Myocyte (in vitro differentiated cells): ENCODE results near the gene DNAH14. TPM values are rescaled to one million over a fixed set of nuclear protein-coding genes. Genes with fewer than 3 reads are reported as not detected.

Experiments
- DNase-seq: peaks from one replicate; pipeline ENCODE4 v3.0.0-alpha.2; 2012; ENCODE audit warnings: low read depth
- total RNA-seq: library from RNA; depleted of rRNA; stranded (reverse); fragments of >200 nt; gene quantifications from 2 replicates; pipeline ENCODE4 v1.2.3, GENCODE V29; 2014

DNAH14 gene
- total RNA-seq, 1 donor from 2014 or later, result 10.1 TPM

DNA sequence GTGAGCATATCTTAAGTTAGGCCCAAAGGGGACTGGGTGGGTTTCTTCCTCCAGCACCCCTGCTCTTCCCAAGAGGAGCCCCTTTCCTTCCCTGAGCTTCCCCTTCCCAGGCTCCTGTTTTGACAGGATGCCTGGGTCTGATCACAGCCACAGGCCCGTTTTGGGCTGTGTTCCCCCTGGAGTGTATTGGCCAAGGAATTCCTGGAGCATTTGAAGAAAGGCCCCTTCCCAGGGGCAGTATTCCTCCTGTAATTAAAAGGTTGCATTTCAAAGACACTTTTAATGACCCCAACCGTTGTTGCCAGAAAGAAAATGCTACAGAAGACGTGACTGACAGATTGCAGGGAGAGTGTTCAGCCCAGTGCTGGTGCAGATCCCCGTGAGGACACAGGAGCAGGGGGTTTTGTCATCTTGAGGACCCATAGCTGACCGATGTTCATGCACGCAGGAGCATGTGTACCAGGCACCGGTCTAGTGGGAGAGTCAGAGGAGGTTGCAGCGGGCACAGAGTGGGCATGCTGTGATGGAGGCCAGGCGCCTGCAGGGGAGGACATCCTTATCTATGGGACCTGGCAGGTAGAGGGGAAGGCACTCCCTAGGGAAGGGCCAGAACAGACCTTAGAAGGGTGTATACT is 517.6 kb downstream of the DNAH14 start:
- no peak for DNase-seq

GRCh38 chr1:225447650-225448089 is 518.2 kb downstream of the DNAH14 start:
- peak; percentile 39 for DNase-seq

DNA sequence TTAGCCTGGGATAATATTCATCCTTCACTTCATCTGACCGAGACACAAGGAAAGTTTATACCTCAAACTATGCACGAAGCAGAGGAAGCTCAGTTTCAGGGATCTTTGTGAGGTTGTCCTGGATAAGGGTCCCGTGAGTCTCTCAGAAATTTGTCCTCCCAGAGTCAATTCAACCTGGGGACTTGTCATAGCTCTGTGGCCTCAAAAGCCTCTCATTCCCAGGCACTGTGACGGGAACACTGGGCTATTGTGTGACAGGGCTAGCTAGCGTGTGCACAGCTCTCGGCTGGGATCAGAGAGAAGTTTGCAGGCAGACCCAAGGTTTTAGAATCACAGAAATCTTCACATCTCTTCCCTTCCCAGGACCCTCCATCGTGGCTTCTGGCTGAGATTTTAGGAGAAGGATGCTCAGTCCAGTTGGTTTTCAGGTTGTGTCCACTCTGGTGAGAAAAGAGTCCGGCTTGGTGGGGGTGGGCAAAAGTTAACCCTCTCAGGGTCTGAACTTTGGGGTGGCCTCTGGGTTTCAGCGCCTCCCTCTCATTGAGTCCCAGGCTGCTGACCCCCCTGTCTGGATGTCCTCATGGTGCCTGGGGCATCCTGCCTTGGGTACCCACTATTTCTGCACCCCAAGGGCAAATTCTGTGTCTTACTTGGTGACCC is 518.8 kb downstream of the DNAH14 start:
- DNase-seq, result no peak
